Measurements from ENCODE around the gene CDC34. TPM values are rescaled to one million over a fixed set of nuclear protein-coding genes. Genes with fewer than 3 reads are reported as not detected.

Gene CDC34
- total RNA-seq, 1 experiment from 2014 or later = 80.5 TPM

GRCh38 chr19:547836-548720 is 16.5 kb downstream of the CDC34 start:
- ATAC-seq (no peak), DNase-seq (ENCODE audit: low read depth, low spot score) (no peak)
- TF ChIP-seq TCF7L2 (IDR thresholded peaks at IDR 0.05; ENCODE audit: low read depth, low read length) (no peak), POLR2AphosphoS5 (IDR thresholded peaks at IDR 0.05; ENCODE audit: low read depth, low read length) (no peak), CTCF (IDR thresholded peaks at IDR 0.05) (no peak), REST (IDR thresholded peaks at IDR 0.05; ENCODE audit: insufficient read depth in 1 of 2, low read depth in 2 of 2, low read length in 1 of 2) (no peak)
- intact Hi-C loops (cut with micrococcal nuclease; ENCODE audit: unreplicated experiment) (no loop called here), in situ Hi-C loops (cut with HindIII; ENCODE audit: low pct_unique_long_range_greater_than_20kb, low sequenced_read_pairs) (no loop called here)
- ChIA-PET CTCF (no interaction called here), POLR2A (no interaction called here)
- Histone ChIP-seq H3K27ac (ENCODE audit: low read length) (no peak overlapping the region), H3K27me3 (ENCODE audit: control insufficient read depth, insufficient read depth, low read length) (no peaks in the 10 kb centered on the region), H3K4me3 (ENCODE audit: low read depth in 2 of 2, low read length in 2 of 2) (no peak overlapping the region), H3K36me3 (ENCODE audit: control insufficient read depth, insufficient read depth, low read length) (no peaks in the 10 kb centered on the region), H3K4me1 (ENCODE audit: control insufficient read depth, insufficient read depth, low read length) (no peaks in the 10 kb centered on the region), H3K9me3 (ENCODE audit: control insufficient read depth, insufficient read depth, low read depth, low read length) (no peaks in the 10 kb centered on the region)
- BruUV-seq (replicated peaks) = no TSS peak

GRCh38 chr19:548886-549830 is 17.6 kb downstream of the CDC34 start:
- DNase-seq (ENCODE audit: low read depth, low spot score) (no peak), ATAC-seq (no peak)
- POLR2A ChIA-PET = no interaction called here
- H3K27me3 ChIP-seq (ENCODE audit: control insufficient read depth, insufficient read depth, low read length) = no peaks in the 10 kb centered on the region
- no peaks in the 10 kb centered on the region for H3K36me3 ChIP-seq (ENCODE audit: control insufficient read depth, insufficient read depth, low read length)
- no peaks in the 10 kb centered on the region for H3K9me3 ChIP-seq (ENCODE audit: control insufficient read depth, insufficient read depth, low read depth, low read length)
- intact Hi-C loops (cut with micrococcal nuclease; ENCODE audit: unreplicated experiment) = no loop called here
- in situ Hi-C loops (cut with HindIII; ENCODE audit: low pct_unique_long_range_greater_than_20kb, low sequenced_read_pairs) = no loop called here
- no peaks in the 10 kb centered on the region for H3K4me1 ChIP-seq (ENCODE audit: control insufficient read depth, insufficient read depth, low read length)
- no peak for TF ChIP-seq REST (IDR thresholded peaks at IDR 0.05; ENCODE audit: insufficient read depth in 1 of 2, low read depth in 2 of 2, low read length in 1 of 2)
- TF ChIP-seq SIN3A (IDR thresholded peaks at IDR 0.05; ENCODE audit: borderline replicate concordance, insufficient read depth, low read depth, low read length) = no peak
- no peak for TF ChIP-seq TCF7L2 (IDR thresholded peaks at IDR 0.05; ENCODE audit: low read depth, low read length)
- no peak for TF ChIP-seq POLR2AphosphoS5 (IDR thresholded peaks at IDR 0.05; ENCODE audit: low read depth, low read length)
- no peak; the same call in 1 of the 2 replicates for TF ChIP-seq CTCF (IDR thresholded peaks at IDR 0.05)
- CTCF ChIA-PET = interaction anchor here (0.8 kb wide), 1 partner anchor 25 kb away, joined by 3 read pairs; no protein-coding TSS in a partner anchor
- no peak overlapping the region for H3K4me3 ChIP-seq (ENCODE audit: low read depth in 2 of 2, low read length in 2 of 2)
- BruUV-seq (replicated peaks) = no TSS peak
- no peak overlapping the region for H3K27ac ChIP-seq (ENCODE audit: low read length)
